Ishikawa (cell line): ENCODE measurements around the gene C20orf141.

Source experiments
- CEBPB ChIP-seq: IDR thresholded peaks from 2 replicates; pipeline ENCODE4 v1.6.1; 2012
- CREB1 ChIP-seq: IDR thresholded peaks from 2 replicates; pipeline ENCODE4 v1.6.1; 2012; ENCODE audit warnings: low read depth
- EGR1 ChIP-seq: IDR thresholded peaks from 2 replicates; pipeline ENCODE4 v1.6.1; 2012
- EP300 ChIP-seq: IDR thresholded peaks from 2 replicates; pipeline ENCODE4 v1.6.1; 2012; ENCODE audit warnings: borderline replicate concordance
- FOXM1 ChIP-seq: IDR thresholded peaks from 2 replicates; pipeline ENCODE4 v1.6.1; 2012; ENCODE audit warnings: low read depth, borderline replicate concordance
- NFIC ChIP-seq: IDR thresholded peaks from 2 replicates; pipeline ENCODE4 v1.6.1; 2012
- RAD21 ChIP-seq: IDR thresholded peaks from 2 replicates; pipeline ENCODE4 v1.6.1; 2012; ENCODE audit warnings: low read depth
- TAF1 ChIP-seq: IDR thresholded peaks from 2 replicates; pipeline ENCODE4 v1.6.1; 2012; ENCODE audit warnings: low read depth, mild to moderate bottlenecking
- TCF12 ChIP-seq: IDR thresholded peaks from 2 replicates; pipeline ENCODE4 v1.6.1; 2012; ENCODE audit warnings: low read depth
- TEAD4 ChIP-seq: IDR thresholded peaks from 2 replicates; pipeline ENCODE4 v1.6.1; 2012
- YY1 ChIP-seq: IDR thresholded peaks from 2 replicates; pipeline ENCODE4 v1.6.1; 2012; ENCODE audit warnings: low read depth
- ZBTB7A ChIP-seq: IDR thresholded peaks from 2 replicates; pipeline ENCODE4 v1.6.1; 2012; ENCODE audit warnings: low read depth
- TF ChIP-seq, protein P1 (sequence below): IDR thresholded peaks from 2 replicates; pipeline ENCODE4 v1.6.1; 2012; ENCODE audit warnings: low read depth, mild to moderate bottlenecking
- TF ChIP-seq, protein P2 (sequence below): IDR thresholded peaks from 2 replicates; pipeline ENCODE4 v1.6.1; 2012
- TF ChIP-seq, protein P3 (sequence below): IDR thresholded peaks from 2 replicates; pipeline ENCODE4 v1.6.1; 2012

C20orf141 gene

DNA sequence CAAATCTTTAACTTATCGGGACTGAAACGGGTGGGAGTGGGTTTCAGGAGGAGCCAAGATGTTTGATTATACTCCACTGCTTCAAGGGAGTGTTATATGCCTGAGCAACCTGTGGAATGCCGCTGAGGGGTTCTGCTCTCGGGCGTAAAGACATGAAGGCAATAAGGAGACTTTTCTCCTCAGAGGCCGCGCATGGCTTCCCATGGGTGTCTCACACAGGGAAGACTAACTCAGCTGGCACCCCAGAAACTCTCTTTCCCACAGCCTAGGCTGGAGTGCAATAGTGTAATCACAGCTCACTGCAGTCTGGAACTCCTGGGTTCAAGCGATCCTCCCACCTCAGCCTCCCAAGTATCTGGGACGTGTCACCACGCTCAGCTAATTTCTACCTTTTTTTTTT, 5.1 kb upstream of the C20orf141 start:
- TF ChIP-seq CREB1 (no peak), RAD21 (no peak), EP300 (no peak), TEAD4 (no peak), NFIC (no peak), ZBTB7A (no peak), CEBPB (no peak), EGR1 (no peak), YY1 (no peak)

DNA sequence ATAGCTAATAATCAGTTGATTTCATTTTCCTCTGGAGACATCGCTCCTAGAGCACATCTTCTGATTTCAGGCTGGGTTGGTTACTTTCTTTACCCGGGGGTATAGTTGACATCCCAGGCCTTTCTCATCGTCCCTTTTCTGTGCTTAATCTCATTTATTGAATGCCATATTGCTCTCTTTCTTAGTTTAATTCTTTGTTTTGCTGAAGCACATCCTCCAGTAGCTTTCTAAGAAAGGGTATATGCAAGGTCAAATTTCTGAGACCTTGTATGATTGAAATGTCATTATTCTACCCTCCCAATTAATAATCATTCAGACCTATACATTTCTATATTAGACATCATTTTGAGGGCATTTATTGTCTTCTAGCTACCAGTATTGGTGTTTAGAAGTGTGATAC, 2.6 kb upstream of the C20orf141 start:
- TF ChIP-seq FOXM1 (no peak), RAD21 (no peak), ZBTB7A (no peak)
- TF ChIP-seq, protein P1, sequence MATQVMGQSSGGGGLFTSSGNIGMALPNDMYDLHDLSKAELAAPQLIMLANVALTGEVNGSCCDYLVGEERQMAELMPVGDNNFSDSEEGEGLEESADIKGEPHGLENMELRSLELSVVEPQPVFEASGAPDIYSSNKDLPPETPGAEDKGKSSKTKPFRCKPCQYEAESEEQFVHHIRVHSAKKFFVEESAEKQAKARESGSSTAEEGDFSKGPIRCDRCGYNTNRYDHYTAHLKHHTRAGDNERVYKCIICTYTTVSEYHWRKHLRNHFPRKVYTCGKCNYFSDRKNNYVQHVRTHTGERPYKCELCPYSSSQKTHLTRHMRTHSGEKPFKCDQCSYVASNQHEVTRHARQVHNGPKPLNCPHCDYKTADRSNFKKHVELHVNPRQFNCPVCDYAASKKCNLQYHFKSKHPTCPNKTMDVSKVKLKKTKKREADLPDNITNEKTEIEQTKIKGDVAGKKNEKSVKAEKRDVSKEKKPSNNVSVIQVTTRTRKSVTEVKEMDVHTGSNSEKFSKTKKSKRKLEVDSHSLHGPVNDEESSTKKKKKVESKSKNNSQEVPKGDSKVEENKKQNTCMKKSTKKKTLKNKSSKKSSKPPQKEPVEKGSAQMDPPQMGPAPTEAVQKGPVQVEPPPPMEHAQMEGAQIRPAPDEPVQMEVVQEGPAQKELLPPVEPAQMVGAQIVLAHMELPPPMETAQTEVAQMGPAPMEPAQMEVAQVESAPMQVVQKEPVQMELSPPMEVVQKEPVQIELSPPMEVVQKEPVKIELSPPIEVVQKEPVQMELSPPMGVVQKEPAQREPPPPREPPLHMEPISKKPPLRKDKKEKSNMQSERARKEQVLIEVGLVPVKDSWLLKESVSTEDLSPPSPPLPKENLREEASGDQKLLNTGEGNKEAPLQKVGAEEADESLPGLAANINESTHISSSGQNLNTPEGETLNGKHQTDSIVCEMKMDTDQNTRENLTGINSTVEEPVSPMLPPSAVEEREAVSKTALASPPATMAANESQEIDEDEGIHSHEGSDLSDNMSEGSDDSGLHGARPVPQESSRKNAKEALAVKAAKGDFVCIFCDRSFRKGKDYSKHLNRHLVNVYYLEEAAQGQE = no peak

DNA sequence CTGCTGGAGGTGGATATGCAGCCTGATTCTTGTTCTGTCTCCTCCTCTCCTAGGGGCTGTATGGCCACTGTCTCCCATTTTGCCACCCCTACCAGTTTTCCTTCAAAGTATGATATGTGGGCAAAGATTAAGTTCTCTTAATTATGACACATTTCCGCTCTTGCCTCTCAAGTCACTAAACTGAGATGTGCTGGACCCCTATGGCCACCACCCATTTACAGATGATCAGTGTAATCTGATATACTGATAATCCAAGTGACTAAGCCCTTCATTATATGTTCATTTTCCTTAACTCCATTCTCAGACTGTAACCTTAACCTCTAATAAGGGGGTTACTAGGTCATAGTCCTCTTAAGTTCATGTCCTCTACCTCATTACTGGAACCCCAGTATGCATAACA, 711 bp upstream of the C20orf141 start:
- TF ChIP-seq, protein P2, sequence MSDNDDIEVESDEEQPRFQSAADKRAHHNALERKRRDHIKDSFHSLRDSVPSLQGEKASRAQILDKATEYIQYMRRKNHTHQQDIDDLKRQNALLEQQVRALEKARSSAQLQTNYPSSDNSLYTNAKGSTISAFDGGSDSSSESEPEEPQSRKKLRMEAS = no peak
- no peak for TF ChIP-seq ZBTB7A
- TF ChIP-seq, protein P3, sequence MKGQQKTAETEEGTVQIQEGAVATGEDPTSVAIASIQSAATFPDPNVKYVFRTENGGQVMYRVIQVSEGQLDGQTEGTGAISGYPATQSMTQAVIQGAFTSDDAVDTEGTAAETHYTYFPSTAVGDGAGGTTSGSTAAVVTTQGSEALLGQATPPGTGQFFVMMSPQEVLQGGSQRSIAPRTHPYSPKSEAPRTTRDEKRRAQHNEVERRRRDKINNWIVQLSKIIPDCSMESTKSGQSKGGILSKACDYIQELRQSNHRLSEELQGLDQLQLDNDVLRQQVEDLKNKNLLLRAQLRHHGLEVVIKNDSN = no peak
- TF ChIP-seq TCF12 = no peak
- no peak for TF ChIP-seq CEBPB
- no peak for TF ChIP-seq YY1
- no peak for TF ChIP-seq EP300
- no peak for TF ChIP-seq CREB1
- TF ChIP-seq, protein P1 = no peak
- no peak for TF ChIP-seq TEAD4
- no peak for TF ChIP-seq NFIC
- no peak for TF ChIP-seq FOXM1
- TF ChIP-seq TAF1 = no peak

DNA sequence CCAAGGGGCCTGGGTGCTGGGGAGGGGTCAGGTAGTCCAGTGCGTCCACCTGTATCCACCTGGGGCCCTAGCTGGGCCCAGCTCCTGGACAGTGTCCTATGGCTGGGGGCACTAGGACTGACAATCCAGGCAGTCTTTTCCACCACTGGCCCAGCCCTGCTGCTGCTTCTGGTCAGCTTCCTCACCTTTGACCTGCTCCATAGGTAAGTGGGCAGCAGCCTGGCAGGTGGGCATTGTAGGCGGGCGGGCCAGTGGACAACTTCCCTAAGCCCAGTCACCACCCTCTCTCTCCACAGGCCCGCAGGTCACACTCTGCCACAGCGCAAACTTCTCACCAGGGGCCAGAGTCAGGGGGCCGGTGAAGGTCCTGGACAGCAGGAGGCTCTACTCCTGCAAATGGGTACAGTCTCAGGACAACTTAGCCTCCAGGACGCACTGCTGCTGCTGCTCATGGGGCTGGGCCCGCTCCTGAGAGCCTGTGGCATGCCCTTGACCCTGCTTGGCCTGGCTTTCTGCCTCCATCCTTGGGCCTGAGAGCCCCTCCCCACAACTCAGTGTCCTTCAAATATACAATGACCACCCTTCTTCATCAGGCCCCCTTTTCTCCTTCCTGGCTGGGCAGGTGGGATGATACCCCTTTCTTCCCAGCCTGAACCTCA, 584 bp downstream of the C20orf141 start:
- TF ChIP-seq, protein P2 = no peak
- TF ChIP-seq ZBTB7A (no peak), EP300 (no peak), CEBPB (no peak), CREB1 (no peak), RAD21 (no peak), FOXM1 (no peak), TAF1 (no peak), EGR1 (no peak), TCF12 (no peak), TEAD4 (no peak)
- TF ChIP-seq, protein P1 = no peak
- TF ChIP-seq, protein P3 = no peak

DNA sequence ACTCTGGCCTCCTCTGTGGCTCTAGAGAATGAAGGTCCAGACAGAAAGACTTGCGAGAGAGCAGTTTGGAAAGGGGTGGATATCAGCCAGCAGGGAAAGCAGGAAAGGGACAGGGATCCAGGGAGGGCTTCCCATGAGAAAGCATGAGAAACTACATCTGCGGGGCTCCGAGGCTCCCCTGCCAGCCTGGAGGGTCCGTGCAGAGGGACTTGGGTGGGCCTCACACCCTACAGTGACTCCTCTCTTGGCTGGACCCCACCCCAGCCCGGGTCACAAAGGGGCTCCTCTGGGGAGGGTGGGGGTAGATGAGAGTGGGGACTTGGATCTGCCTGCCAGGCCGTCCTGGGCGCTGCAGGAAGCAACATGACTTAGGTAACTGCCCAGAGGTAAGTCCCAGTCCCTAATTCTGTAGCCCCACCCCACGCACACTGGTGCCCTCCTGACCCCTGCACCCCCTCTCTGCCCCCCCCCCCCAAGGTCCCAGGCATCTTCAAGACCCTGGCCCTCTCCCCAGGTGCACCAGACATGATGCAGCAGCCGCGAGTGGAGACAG, 1.3 kb downstream of the C20orf141 start, which contains the start of gene TMEM239:
TSS of gene TMEM239 (plus strand) at position 335 of the 553 bp plus-strand sequence. CDS start at position 526, 191 bp downstream.
- TF ChIP-seq TCF12 (no peak), ZBTB7A (no peak), FOXM1 (no peak), CEBPB (no peak)
- TF ChIP-seq, protein P1 = no peak
- TF ChIP-seq, protein P3 = no peak
